Heart right ventricle (tissue), 16 donors: ENCODE data around the gene CCDC197. TPM values are rescaled to one million over a fixed set of nuclear protein-coding genes. Genes with fewer than 3 reads are reported as not detected.

ENCODE experiments used
- ATAC-seq, 8 donors: fragments of 200-7000 bp; cut with Tn5 transposase; one replicate each; pipeline ENCODE4 v1.9.1; 2020; ENCODE audit warnings: mild to moderate bottlenecking in 8 of 8, moderate library complexity in 8 of 8, moderate number of reproducible peaks in 1 of 8
- DNase-seq, 2 donors: peaks; one replicate each; pipeline ENCODE4 v3.0.0-alpha.2; 2020
- H3K27ac ChIP-seq, 10 donors: fragments of 200-600 bp; sonication (generic) in 2 of 10; one replicate each; pipeline versions ENCODE4 v1.5.0 to v1.8.0; 2020 to 2022; ENCODE audit warnings: mild to moderate bottlenecking in 3 of 10
- H3K27me3 ChIP-seq, 7 donors: fragments of 200-600 bp; one replicate each; pipeline ENCODE4 v1.8.0; 2021 to 2022; ENCODE audit warnings: mild to moderate bottlenecking in 2 of 7
- H3K36me3 ChIP-seq, 9 donors: fragments of 200-600 bp; sonication (generic) in 1 of 9; one replicate each; pipeline versions ENCODE4 v1.5.0 to v1.8.0; 2020 to 2022; ENCODE audit warnings: mild to moderate bottlenecking in 2 of 9
- H3K4me1 ChIP-seq, 9 donors: fragments of 200-600 bp; sonication (generic) in 1 of 9; one replicate each; pipeline versions ENCODE4 v1.5.0 to v1.8.0; 2020 to 2022; ENCODE audit warnings: mild to moderate bottlenecking in 4 of 9
- H3K4me3 ChIP-seq, 10 donors: fragments of 200-600 bp; sonication (generic) in 2 of 10; one replicate each; pipeline versions ENCODE4 v1.5.0 to v1.8.0; 2020 to 2022; ENCODE audit warnings: mild to moderate bottlenecking in 7 of 10, moderate library complexity in 2 of 10
- H3K9me3 ChIP-seq, 11 donors: fragments of 200-600 bp in 10 of 11; sonication (generic) in 2 of 11; one replicate each; pipeline versions ENCODE4 v1.5.0 to v1.8.0; 2013 to 2022; ENCODE audit warnings: mild to moderate bottlenecking in 2 of 11, control low read depth in 1 of 11, moderate library complexity in 1 of 11
- WGBS, 2 donors: extraction: QIAGEN DNeasy Blood & Tissue Kit; methylation state at CpG; one replicate each; pipeline ENCODE4 v1.1.7; 2013; ENCODE audit warnings: inconsistent platforms in 1 of 2; 5-methylcytosine and 5-hydroxymethylcytosine counted together
- intact Hi-C, 10 donors: fragments of 100-400 bp; cut with DNase I; formaldehyde crosslinking; loops; one replicate each; pipeline versions ENCODE4 v1.11.1 to v1.14.2; 2022
- polyA plus RNA-seq, 2 donors: library from polyadenylated mRNA; stranded (reverse); fragments of 200-250 nt; gene quantifications; one replicate each; pipeline ENCODE4 v1.2.3, GENCODE V29; 2013
- total RNA-seq, 10 donors: library from RNA; stranded (reverse); fragmentation: NEBNext Ultra II Directional in 3 of 10; extraction: Animal tissue kit (Norgen Biotek cat#: 25700) in 3 of 10; gene quantifications; one replicate each; pipeline versions ENCODE4 v1.2.1 to v1.2.4, GENCODE V29; 2021 to 2023
- TF ChIP-seq, protein P1 (sequence below), 9 donors: fragments of 200-600 bp; sonication (generic) in 2 of 9; IDR thresholded peaks; one replicate each; pipeline versions ENCODE4 v1.5.0 to v1.8.0; 2021 to 2022; ENCODE audit warnings: antibody characterized with exemption in 9 of 9, mild to moderate bottlenecking in 5 of 9, moderate library complexity in 1 of 9
- donor health status: Arrhythmogenic right ventricular cardiomyopathy.
- donor health status: ischemic (EF 13 %, LVEDD 7.1; RV severe dilation, severe dysfunction).
- donor health status: healthy with polysubstance abuse.
- donor health status: DM: no; HTN: yes; CAD: no.
- donor health status: DM: no; HTN: no; CAD: no.
- donor health status: ischemic (EF 25% LVEDD 6.9; RV normal size, moderate dysfunction).
- donor health status: ischemic (EF 25% LVEDD 5.7; RV mildly dilated, moderate dysfunction).
- donor health status: healthy.
- donor health status: DM: yes; HTN: yes; CAD: no.
- donor health status: Ischemic cardiomyopathy.
- donor health status: ischemic (EF 35%, LVEDD 5.7; RV mildly dilated, moderate dysfunction).
- donor health status: nonischemic (EF 11% LVEDD 7.7; RV severe dilation, severe dysfunction).
- donor health status: DM: yes; HTN: yes; CAD: no.
- donor health status: PGD.
- donor health status: ischemic (EF 29% LVEDD 5.4; RV normal size, mild dysfunction).
- donor health status: nonischemic (EF 23%, LVEDD 6.1; RV moderate dilation, normal function).

The CCDC197 gene
- total and polyA plus RNA-seq, 12 donors: 0.40 to 1.6 (median 0.86) TPM; not detected in 2

DNA sequence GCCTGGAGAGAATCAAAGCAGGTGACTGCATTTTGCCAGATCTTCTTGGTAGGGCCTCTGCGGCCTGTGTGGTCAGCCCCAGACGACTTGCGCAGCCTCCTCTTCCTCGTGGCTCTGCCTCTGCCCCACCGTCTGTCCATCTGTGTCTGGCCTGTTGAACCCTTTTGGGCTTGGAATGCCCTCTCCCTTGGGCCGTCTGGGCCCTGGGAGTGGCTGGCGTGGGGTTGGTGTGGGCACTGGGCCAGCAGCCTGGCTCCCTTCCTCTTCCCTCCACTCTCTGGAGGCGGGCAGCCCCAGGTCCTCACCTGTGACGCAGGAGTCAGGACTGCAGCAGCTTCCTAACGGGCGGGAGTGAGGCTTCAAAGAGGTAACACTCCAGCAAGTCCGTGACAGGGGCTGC lies 9.7 kb upstream of the CCDC197 start:
- DNase-seq (peak in 1 of 2 donors; percentile 52), ATAC-seq (peak; percentile 6 to 71 (median 46))
- WGBS, 2 donors: 56 to 61% methylated on average over 12 of the region's 12 CpGs
- Histone ChIP-seq H3K4me3 (no peak overlapping the region), H3K4me1 (peaks cover 0 to 54% (median 31%) of the 10 kb centered on the region in 9 donors), H3K27ac (peak overlapping the region; percentile 37 to 92 (median 84)), H3K9me3 (no peaks in the 10 kb centered on the region), H3K36me3 (no peaks in the 10 kb centered on the region), H3K27me3 (no peaks in the 10 kb centered on the region)
- TF ChIP-seq, protein P1, sequence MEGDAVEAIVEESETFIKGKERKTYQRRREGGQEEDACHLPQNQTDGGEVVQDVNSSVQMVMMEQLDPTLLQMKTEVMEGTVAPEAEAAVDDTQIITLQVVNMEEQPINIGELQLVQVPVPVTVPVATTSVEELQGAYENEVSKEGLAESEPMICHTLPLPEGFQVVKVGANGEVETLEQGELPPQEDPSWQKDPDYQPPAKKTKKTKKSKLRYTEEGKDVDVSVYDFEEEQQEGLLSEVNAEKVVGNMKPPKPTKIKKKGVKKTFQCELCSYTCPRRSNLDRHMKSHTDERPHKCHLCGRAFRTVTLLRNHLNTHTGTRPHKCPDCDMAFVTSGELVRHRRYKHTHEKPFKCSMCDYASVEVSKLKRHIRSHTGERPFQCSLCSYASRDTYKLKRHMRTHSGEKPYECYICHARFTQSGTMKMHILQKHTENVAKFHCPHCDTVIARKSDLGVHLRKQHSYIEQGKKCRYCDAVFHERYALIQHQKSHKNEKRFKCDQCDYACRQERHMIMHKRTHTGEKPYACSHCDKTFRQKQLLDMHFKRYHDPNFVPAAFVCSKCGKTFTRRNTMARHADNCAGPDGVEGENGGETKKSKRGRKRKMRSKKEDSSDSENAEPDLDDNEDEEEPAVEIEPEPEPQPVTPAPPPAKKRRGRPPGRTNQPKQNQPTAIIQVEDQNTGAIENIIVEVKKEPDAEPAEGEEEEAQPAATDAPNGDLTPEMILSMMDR (IDR thresholded peaks at IDR 0.05): no peak
- intact Hi-C loops: no loop called here

DNA sequence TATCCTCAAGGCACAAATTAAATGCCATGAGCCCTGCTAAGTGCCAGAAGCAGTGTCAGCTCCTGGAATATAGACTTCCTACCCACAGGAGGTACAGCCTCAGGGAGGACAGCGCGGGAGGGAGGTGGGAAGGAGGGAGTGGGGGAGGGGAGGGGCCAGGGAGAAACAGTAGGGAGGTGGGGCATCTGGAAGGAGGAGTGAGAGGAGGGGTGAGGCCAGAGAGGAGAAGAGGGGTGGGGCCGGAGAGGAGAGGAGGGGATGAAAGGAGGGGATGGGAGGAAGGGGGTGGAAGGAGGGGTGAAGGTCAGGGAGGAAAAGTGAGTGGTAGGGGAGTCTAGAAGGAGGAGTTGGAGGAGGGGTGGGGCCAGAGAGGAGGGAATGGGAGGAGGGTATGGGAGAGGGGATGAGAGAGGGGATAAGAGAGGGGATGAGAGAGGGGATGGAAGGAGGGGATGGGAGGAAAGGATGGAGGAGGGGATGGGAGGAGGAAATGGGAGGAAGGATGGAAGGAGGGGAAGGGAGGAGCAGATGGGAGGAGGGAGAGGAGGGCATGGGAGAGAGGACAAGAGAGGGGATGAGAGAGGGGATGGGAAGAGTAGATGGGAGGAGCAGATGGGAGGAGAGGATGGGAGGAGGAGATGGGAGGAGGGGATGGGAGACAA lies 9.2 kb upstream of the CCDC197 start:
- TF ChIP-seq, protein P1 (IDR thresholded peaks at IDR 0.05): no peak
- Histone ChIP-seq H3K36me3 (no peaks in the 10 kb centered on the region), H3K9me3 (no peaks in the 10 kb centered on the region), H3K27me3 (no peaks in the 10 kb centered on the region), H3K27ac (peak overlapping the region in 7 of 10 donors; percentile 66 to 92 (median 87)), H3K4me3 (no peak overlapping the region), H3K4me1 (peaks cover 0 to 49% (median 25%) of the 10 kb centered on the region in 9 donors)
- 63 to 73% methylated on average over 3 of the region's 3 CpGs for WGBS, 2 donors
- no peak for DNase-seq
- intact Hi-C loops: no loop called here
- ATAC-seq: no peak

DNA sequence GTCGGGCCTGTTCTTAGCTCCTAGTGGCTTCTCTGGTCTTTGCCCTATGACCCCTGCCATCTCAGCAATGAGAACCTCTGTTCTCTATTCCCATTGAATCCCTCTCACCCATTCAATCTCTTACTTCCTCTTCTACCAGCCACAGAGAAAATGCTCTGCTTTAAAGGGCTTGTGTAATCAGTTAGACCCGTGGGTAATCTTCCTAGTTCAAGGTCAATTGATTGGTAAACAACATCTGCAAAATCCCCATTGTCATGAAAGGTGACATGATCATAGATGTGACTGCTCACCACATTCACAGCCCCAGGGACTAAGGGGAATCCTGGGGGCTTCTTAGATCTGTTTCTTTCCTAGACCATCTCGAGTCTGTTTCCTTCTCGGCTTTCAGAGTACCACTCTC lies 7.2 kb upstream of the CCDC197 start:
- Histone ChIP-seq H3K27me3 (no peaks in the 10 kb centered on the region), H3K4me3 (no peak overlapping the region), H3K9me3 (no peaks in the 10 kb centered on the region), H3K4me1 (peaks cover 0 to 32% (median 18%) of the 10 kb centered on the region in 9 donors), H3K27ac (peak overlapping the region in 2 of 10 donors; percentile 4 to 35), H3K36me3 (no peaks in the 10 kb centered on the region)
- no peak for ATAC-seq
- intact Hi-C loops: no loop called here
- WGBS, 2 donors: 68 to 76% methylated on average over 4 of the region's 4 CpGs
- TF ChIP-seq, protein P1 (IDR thresholded peaks at IDR 0.05): no peak
- no peak for DNase-seq

DNA sequence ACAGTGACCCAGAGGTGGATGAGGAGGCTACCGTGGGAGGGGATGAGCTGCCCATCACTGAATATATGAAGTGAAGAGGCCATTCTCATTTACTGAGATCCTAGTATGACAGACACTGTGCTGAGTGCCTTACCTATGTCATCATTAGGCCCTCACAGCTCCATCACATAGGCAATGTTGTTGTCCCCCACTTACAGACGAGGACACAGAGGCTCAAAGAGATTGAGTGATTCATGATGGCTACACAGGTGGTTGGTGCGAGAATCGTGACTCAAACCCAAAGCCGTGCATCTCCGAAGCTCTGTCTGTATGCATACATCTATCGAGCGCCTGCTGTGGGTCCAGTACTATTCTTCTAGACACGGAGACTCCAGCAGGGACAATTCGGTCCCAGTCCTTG lies 5.9 kb upstream of the CCDC197 start:
- 86 to 89% methylated on average over 10 of the region's 10 CpGs for WGBS, 2 donors
- DNase-seq (no peak), ATAC-seq (no peak)
- Histone ChIP-seq H3K4me3 (no peak overlapping the region), H3K27ac (no peak overlapping the region), H3K27me3 (peaks cover 0 to 7% (median 0%) of the 10 kb centered on the region in 7 donors), H3K9me3 (no peaks in the 10 kb centered on the region), H3K4me1 (peaks cover 5 to 32% (median 26%) of the 10 kb centered on the region in 9 donors), H3K36me3 (no peaks in the 10 kb centered on the region)
- intact Hi-C loops: no loop called here
- TF ChIP-seq, protein P1 (IDR thresholded peaks at IDR 0.05): no peak
